Inflammatory macrophage treated with lipopolysaccharide for 4 hours (primary cell): ENCODE data around the gene SH2D3A.

Experiments used
- DNase-seq: peaks from one replicate; pipeline ENCODE4 v3.0.0-alpha.2; 2020

The SH2D3A gene

DNA sequence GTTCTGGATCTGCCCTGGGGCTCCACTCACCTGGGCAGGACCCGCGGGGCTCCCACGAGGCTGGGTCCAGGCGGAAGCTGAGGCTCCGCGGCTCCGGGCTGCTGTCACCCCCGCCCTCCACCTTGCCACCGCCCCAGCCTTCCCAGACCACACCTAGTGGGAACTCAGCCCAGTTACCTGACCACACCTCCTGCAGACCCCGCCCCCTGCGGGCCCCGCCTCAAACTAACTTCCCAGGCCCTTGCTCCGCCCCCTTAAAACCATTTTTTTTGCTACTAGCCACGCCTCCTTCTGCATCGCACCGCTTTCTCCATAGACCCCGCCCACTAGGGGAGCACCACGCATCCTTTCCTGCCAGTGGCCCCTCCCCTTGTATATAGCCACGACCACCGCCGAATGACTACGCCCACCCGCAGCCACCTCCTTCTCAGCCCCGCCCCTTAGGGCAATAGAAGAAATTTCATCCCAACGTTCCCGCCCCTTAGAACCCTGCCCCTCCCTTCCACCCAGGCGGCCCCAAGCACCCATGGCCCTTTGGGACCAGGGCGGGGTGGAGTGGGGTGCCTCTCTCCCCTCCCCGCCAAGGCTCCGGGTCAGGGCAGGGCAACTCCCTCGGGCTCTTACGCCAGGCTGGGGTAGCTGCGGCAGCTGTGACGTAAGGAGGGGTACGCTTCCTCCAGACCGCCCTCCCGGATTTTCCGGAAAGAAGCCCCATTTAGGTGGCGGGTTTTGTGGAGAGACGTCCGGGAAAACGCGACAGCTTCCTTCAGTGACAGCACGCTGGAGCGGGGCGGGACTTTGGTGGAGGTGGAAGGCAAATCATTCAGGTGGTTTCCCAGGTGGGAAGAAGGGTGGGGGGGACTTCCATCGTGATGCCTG lies at the start of gene SH2D3A:
Gene SH2D3A (minus strand): TSS at position 79 of the 879 bp plus-strand sequence. CDS start 3,687 bp downstream, outside the sequence.
- peak; percentile 95 for DNase-seq

- no peak for DNase-seq
These were observed 46.4 kb upstream of the SH2D3A start for GRCh38 chr19:6813659-6814058.

GRCh38 chr19:6812612-6813011 lies 45.4 kb upstream of the SH2D3A start:
- DNase-seq: no peak

- peak; percentile 37 for DNase-seq
These were observed 44.7 kb upstream of the SH2D3A start for GRCh38 chr19:6811906-6812305.

GRCh38 chr19:6811378-6811777 lies 44.1 kb upstream of the SH2D3A start:
- no peak for DNase-seq

DNA sequence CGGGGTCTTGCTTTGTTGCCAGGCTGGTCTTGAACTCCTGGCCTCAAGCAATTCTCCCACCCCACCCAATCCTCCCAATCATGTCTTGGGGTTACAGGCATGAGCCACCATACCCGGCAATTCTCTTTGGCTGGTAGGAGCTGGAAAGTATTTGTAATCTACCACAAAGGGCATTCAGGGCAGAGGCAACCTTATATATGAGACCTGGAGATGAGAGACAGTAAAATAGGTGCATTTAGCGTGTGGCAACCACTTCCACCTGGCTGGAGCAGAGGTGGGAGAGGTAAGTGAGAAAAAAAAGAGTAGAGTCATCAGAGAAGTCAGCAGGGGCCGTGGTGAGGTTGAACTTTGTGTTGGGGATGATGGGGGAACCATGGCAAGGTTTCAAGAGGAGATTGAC lies 42.0 kb upstream of the SH2D3A start:
- no peak for DNase-seq

DNA sequence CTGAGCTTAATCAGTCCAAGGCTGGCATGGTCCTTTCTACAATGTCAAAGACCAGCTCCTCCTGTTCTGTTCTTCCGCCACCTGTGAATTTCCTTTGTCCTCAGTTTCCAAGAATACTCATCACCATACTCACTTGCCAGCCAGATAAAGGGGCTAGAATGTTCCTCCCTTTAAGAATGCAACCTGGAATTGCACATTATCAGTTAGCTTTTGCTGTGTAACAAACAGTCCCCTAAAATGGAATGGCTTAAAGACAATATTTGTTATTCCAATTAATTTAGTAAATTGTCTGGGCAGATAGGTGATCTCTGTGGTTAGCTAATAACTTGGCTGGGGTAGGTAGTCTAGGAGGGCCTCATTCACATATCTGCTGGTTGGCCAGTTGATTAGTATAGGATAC lies 41.3 kb upstream of the SH2D3A start:
- no peak for DNase-seq

- no peak for DNase-seq
These were observed 40.1 kb upstream of the SH2D3A start for GRCh38 chr19:6807291-6807690.

- DNase-seq: peak; percentile 36
These were observed 39.3 kb upstream of the SH2D3A start for GRCh38 chr19:6806488-6806887.

DNA sequence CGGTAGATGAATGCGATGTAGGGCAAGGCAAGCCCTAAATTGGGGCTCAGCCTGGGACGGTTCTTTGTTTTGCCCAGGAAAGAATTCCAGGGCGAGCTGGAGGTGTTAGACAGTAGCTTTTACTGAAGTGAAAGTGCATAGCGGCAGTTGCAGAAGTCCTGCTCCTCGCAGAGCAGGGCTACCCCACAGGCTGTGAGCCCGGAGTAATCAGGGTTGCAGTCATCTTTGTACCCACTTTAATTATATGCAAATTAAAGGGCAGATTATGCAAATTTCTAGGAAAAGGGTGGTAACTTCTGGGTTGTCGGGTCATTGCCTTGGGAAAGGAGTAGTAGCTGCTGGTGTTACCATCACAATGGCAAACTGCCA lies 35.8 kb upstream of the SH2D3A start:
- DNase-seq: peak; percentile 96

GRCh38 chr19:6802336-6803035 lies 35.3 kb upstream of the SH2D3A start:
- peak; percentile 98 for DNase-seq

GRCh38 chr19:6801485-6802086 lies 34.4 kb upstream of the SH2D3A start:
- DNase-seq: peak; percentile 98

DNA sequence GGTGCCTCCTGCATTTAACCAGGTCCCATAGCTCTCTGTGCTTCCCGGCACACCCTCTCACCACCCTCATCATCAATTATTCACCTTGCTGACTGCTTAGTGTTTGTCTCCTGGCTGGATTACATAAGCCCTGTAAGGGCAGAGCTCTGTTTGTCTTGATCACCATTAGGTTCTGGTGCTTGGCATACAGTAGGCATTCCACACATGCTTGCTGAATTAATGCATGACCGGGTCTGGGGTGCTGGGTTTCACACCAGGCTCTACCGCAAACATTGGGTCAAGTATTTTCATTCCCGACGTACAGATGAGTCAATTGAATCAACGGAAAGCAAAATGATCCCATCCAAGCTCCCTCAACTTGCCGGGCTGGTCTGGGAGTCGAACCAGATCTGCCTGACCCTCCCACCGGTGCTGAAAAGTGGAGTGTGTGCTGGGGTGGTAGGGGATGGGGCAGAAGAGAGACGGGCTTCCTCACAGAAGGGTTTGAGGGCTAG lies 33.8 kb upstream of the SH2D3A start:
- peak; percentile 39 for DNase-seq

- DNase-seq: peak; percentile 15
These were observed 33.0 kb upstream of the SH2D3A start for GRCh38 chr19:6800160-6800790.

GRCh38 chr19:6797646-6798045 lies 30.4 kb upstream of the SH2D3A start:
- peak; percentile 97 for DNase-seq

GRCh38 chr19:6796278-6796677 lies 29.0 kb upstream of the SH2D3A start:
- DNase-seq: no peak

- DNase-seq: peak; percentile 85
These were observed 27.6 kb upstream of the SH2D3A start for GRCh38 chr19:6794686-6795431.

- no peak for DNase-seq
These were observed 26.7 kb upstream of the SH2D3A start for GRCh38 chr19:6793973-6794372.

DNA sequence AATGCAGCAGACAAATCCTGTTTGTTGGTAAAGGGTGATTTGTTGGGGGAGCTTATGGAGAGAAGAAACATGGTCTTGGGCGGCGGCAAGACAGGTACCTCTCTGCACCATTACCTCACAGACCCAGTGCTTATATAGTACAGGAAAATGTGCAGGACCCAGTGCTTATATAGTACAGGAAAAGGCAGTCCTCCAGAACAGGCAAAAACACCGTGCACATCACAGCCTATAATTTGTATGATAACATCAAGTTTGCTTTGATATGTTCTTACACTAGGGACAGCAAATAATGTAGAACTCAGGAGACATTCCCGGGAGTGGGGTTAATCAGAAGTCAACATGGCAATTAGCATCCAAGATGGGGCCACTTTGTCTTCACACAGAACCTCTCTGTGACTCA lies 26.2 kb upstream of the SH2D3A start:
- DNase-seq: no peak

- DNase-seq: no peak
These were observed 24.0 kb upstream of the SH2D3A start for GRCh38 chr19:6791237-6791636.

- DNase-seq: no peak
These were observed 23.2 kb upstream of the SH2D3A start for GRCh38 chr19:6790194-6791128.
